ENCODE measurements around the gene DCHS1.
A peak's percentile ranks its signal among the peaks of the same experiment; 100 is the strongest.

Gene DCHS1

GRCh38 chr11:6607190-6607795 lies 48.3 kb downstream of the DCHS1 start:
- Histone ChIP-seq H4K20me1 (ENCODE audit: insufficient read depth, low read length) (0 out of 2 replicates have a peak, but pooled peaks cover 4% of the 10 kb centered on the region), H3K4me1 (ENCODE audit: low read length) (peaks cover 49% of the 10 kb centered on the region), H3K9ac (ENCODE audit: low read length) (peak overlapping the region; percentile 53), H3K4me3 (ENCODE audit: low read length) (peak overlapping the region; percentile 49), H3K9me3 (ENCODE audit: insufficient read depth, low read length) (no peaks in the 10 kb centered on the region), H3K79me2 (ENCODE audit: low read length) (peaks cover 52% of the 10 kb centered on the region), H3K4me2 (ENCODE audit: low read length) (peak overlapping the region; percentile 77), H3K27me3 (ENCODE audit: low read depth, low read length) (no peaks in the 10 kb centered on the region), H3K36me3 (replicated peaks; ENCODE audit: low read depth, low read length) (peaks cover 39% of the 10 kb centered on the region), H2AFZ (ENCODE audit: low read depth, low read length) (no peak overlapping the region), H3K27ac (ENCODE audit: low read length) (peak overlapping the region; percentile 89)
- TF ChIP-seq EZH2phosphoT487 (IDR thresholded peaks at IDR 0.05; ENCODE audit: low read depth): no peak
- TF ChIP-seq CTCF (IDR thresholded peaks at IDR 0.05; ENCODE audit: low read depth, low read length): no peak

GRCh38 chr11:6606471-6607189 lies 49.0 kb downstream of the DCHS1 start:
- Histone ChIP-seq H3K9ac (ENCODE audit: low read length) (peak overlapping the region; percentile 53), H3K27ac (ENCODE audit: low read length) (peak overlapping the region; percentile 89), H3K79me2 (ENCODE audit: low read length) (peaks cover 56% of the 10 kb centered on the region)

GRCh38 chr11:6604790-6605189 lies 50.8 kb downstream of the DCHS1 start:
- Histone ChIP-seq H2AFZ (ENCODE audit: low read depth, low read length) (no peak overlapping the region), H3K4me3 (ENCODE audit: low read length) (peak overlapping the region; percentile 99), H3K9me3 (ENCODE audit: insufficient read depth, low read length) (no peaks in the 10 kb centered on the region), H3K27ac (ENCODE audit: low read length) (peak overlapping the region; percentile 70), H3K9ac (ENCODE audit: low read length) (peak overlapping the region; percentile 98), H3K36me3 (replicated peaks; ENCODE audit: low read depth, low read length) (peaks cover 39% of the 10 kb centered on the region), H4K20me1 (ENCODE audit: insufficient read depth, low read length) (0 out of 2 replicates have a peak, but pooled peaks cover 4% of the 10 kb centered on the region), H3K4me2 (ENCODE audit: low read length) (peak overlapping the region; percentile 98), H3K27me3 (ENCODE audit: low read depth, low read length) (no peaks in the 10 kb centered on the region), H3K4me1 (ENCODE audit: low read length) (peaks cover 50% of the 10 kb centered on the region), H3K79me2 (ENCODE audit: low read length) (peaks cover 63% of the 10 kb centered on the region)
- TF ChIP-seq CTCF (IDR thresholded peaks at IDR 0.05; ENCODE audit: low read depth, low read length): no peak
- no peak for TF ChIP-seq EZH2phosphoT487 (IDR thresholded peaks at IDR 0.05; ENCODE audit: low read depth)

More at GRCh38 chr11:6606471-6607189, 49.0 kb downstream of the DCHS1 start:
- peaks cover 55% of the 10 kb centered on the region for H3K4me1 ChIP-seq (ENCODE audit: low read length)
- H3K9me3 ChIP-seq (ENCODE audit: insufficient read depth, low read length): no peaks in the 10 kb centered on the region
- TF ChIP-seq EZH2phosphoT487 (IDR thresholded peaks at IDR 0.05; ENCODE audit: low read depth): no peak
- no peak for TF ChIP-seq CTCF (IDR thresholded peaks at IDR 0.05; ENCODE audit: low read depth, low read length)
- H4K20me1 ChIP-seq (ENCODE audit: insufficient read depth, low read length): 0 out of 2 replicates have a peak, but pooled peaks cover 4% of the 10 kb centered on the region
- H3K27me3 ChIP-seq (ENCODE audit: low read depth, low read length): no peaks in the 10 kb centered on the region
- H3K36me3 ChIP-seq (replicated peaks; ENCODE audit: low read depth, low read length): peaks cover 41% of the 10 kb centered on the region
- H3K4me2 ChIP-seq (ENCODE audit: low read length): peak overlapping the region; percentile 77
- no peak overlapping the region for H2AFZ ChIP-seq (ENCODE audit: low read depth, low read length)
- peak overlapping the region; percentile 49 for H3K4me3 ChIP-seq (ENCODE audit: low read length)

GRCh38 chr11:6604081-6604626 lies 51.5 kb downstream of the DCHS1 start:
- Histone ChIP-seq H3K4me2 (ENCODE audit: low read length) (peak overlapping the region; percentile 98), H3K27ac (ENCODE audit: low read length) (peak overlapping the region; percentile 70), H4K20me1 (ENCODE audit: insufficient read depth, low read length) (0 out of 2 replicates have a peak, but pooled peaks cover 4% of the 10 kb centered on the region), H3K9ac (ENCODE audit: low read length) (peak overlapping the region; percentile 98), H3K4me3 (ENCODE audit: low read length) (peak overlapping the region; percentile 99), H2AFZ (ENCODE audit: low read depth, low read length) (peak overlapping the region; percentile 84), H3K79me2 (ENCODE audit: low read length) (peaks cover 63% of the 10 kb centered on the region), H3K27me3 (ENCODE audit: low read depth, low read length) (no peaks in the 10 kb centered on the region), H3K9me3 (ENCODE audit: insufficient read depth, low read length) (no peaks in the 10 kb centered on the region), H3K36me3 (replicated peaks; ENCODE audit: low read depth, low read length) (peaks cover 40% of the 10 kb centered on the region), H3K4me1 (ENCODE audit: low read length) (peaks cover 50% of the 10 kb centered on the region)
- TF ChIP-seq EZH2phosphoT487 (IDR thresholded peaks at IDR 0.05; ENCODE audit: low read depth) (no peak), CTCF (IDR thresholded peaks at IDR 0.05; ENCODE audit: low read depth, low read length) (peak; percentile 55)
